ENCODE data around the gene LDLRAP1. TPM values are rescaled to one million over a fixed set of nuclear protein-coding genes. Genes with fewer than 3 reads are reported as not detected.

LDLRAP1 gene
- total and polyA plus RNA-seq, 9 of the 15 experiments (the other 6 are each of a cell fraction or from before 2014, with no cell fraction given) = 0.56 to 29.6 (median 16.2) TPM

- TF ChIP-seq ZNF592 (IDR thresholded peaks at IDR 0.05) (no peak), IRF9 (tag; IDR thresholded peaks at IDR 0.05) (no peak), ATF7 (IDR thresholded peaks at IDR 0.05) (no peak)
These were observed 5.1 kb upstream of the LDLRAP1 start (continued) for GRCh38 chr1:25538191-25538767.

- DNase-seq (ENCODE audit: extremely low read depth in 1 of 4, low spot score in 3 of 4) (no peak), ATAC-seq (no peak), FAIRE-seq (no peak)
- Histone ChIP-seq H3K9ac (ENCODE audit: insufficient read depth in 1 of 2, low read depth in 2 of 2, low read length in 2 of 2) (peak overlapping the region in 1 of 2 experiments; percentile 43; a peak in 2 of 4 replicates), H3K4me2 (ENCODE audit: insufficient read depth, low read length) (no peak overlapping the region), H3K27me3 (ENCODE audit: control insufficient read depth in 2 of 2, insufficient read depth in 2 of 2, low read length in 2 of 2) (no peaks in the 10 kb centered on the region), H3K9me1 (ENCODE audit: control insufficient read depth, insufficient read depth, low read length) (no peaks in the 10 kb centered on the region), H2AFZ (ENCODE audit: low read depth, low read length) (no peak overlapping the region), H3K4me1 (replicated peaks in 1 of 2; ENCODE audit: control insufficient read depth in 2 of 2, insufficient read depth in 2 of 2, low read length in 2 of 2) (peaks cover 33 to 34% of the 10 kb centered on the region in 2 experiments), H3K36me3 (ENCODE audit: control insufficient read depth, insufficient read depth, low read length) (no peaks in the 10 kb centered on the region), H3K9me3 (replicated peaks; ENCODE audit: control insufficient read depth, insufficient read depth, low read depth, low read length) (no peaks in the 10 kb centered on the region), H3K4me3 (no peak overlapping the region), H3K27ac (ENCODE audit: extremely low read depth, low read depth, low read length) (no peak overlapping the region), H4K20me1 (replicated peaks; ENCODE audit: control insufficient read depth, insufficient read depth, low read length) (no peaks in the 10 kb centered on the region; the same call in 1 of the 2 replicates), H3K79me2 (ENCODE audit: control insufficient read depth, insufficient read depth, low read length) (peaks cover 22% of the 10 kb centered on the region)
- in situ Hi-C loops (cut with MboI) (no loop called here), intact Hi-C loops (cut with micrococcal nuclease) (loop anchor here (5.0 to 10.0 kb wide), 2 partner anchors 154 to 256 kb away; no protein-coding TSS in a partner anchor)
- no TSS peak for BruUV-seq (replicated peaks)
- ChIA-PET POLR2A (interaction anchor here (0.7 to 2.0 kb wide), 3 partner anchors 8 to 522 kb away, joined by 3 to 7 read pairs (median 3); no protein-coding TSS in a partner anchor), CTCF (ENCODE audit: low intra/inter-chr PET ratio) (no interaction called here)
- TF ChIP-seq CTCF (IDR thresholded peaks at IDR 0.05 in 2 of 3, conservative IDR thresholded peaks at IDR 0.05 in 1 of 3; ENCODE audit: insufficient read depth in 2 of 3, low read depth in 1 of 3, low read length in 3 of 3) (no peak), ZFP36 (IDR thresholded peaks at IDR 0.05; ENCODE audit: low read depth, low read length, partially characterized antibody) (peak; percentile 66)
- WGBS (ENCODE audit: insufficient coverage, low coverage, missing lambda C conversion rate) = 54% methylated on average over 12 of the region's 13 CpGs
These were observed 2.6 kb upstream of the LDLRAP1 start for GRCh38 chr1:25540750-25541342.

Measured in K562 (cell line).